Skeletal muscle tissue (tissue), 4 donors: Measurements from ENCODE around the gene CREG1. TPM values are rescaled to one million over a fixed set of nuclear protein-coding genes. Genes with fewer than 3 reads are reported as not detected.
"Not testable (repeated sequence)": the region's sequence is repeated elsewhere in the genome, so short reads cannot be mapped to it uniquely, and the experiment has no call there.

ENCODE experiments used
- H3K27ac ChIP-seq: one replicate; pipeline ENCODE4 v1.7.0; 2013; ENCODE audit warnings: mild to moderate bottlenecking, low read depth, low read length, inconsistent platforms
- H3K27me3 ChIP-seq, 3 donors: one replicate each; pipeline ENCODE4 v1.7.0; 2013; ENCODE audit warnings: low read length in 3 of 3; ENCODE audit not compliant: control insufficient read depth in 3 of 3, insufficient read depth in 3 of 3
- H3K36me3 ChIP-seq, 3 donors: one replicate each; pipeline ENCODE4 v1.7.0; 2013; ENCODE audit warnings: low read length in 3 of 3; ENCODE audit not compliant: control insufficient read depth in 3 of 3, insufficient read depth in 3 of 3
- H3K4me1 ChIP-seq, 3 donors: one replicate each; pipeline ENCODE4 v1.7.0; 2013; ENCODE audit warnings: low read length in 3 of 3, mild to moderate bottlenecking in 3 of 3; ENCODE audit not compliant: control insufficient read depth in 3 of 3, insufficient read depth in 3 of 3
- H3K4me3 ChIP-seq, 3 donors: one replicate each; pipeline ENCODE4 v1.7.0; 2013; ENCODE audit warnings: low read length in 3 of 3
- H3K9ac ChIP-seq, 3 donors: one replicate each; pipeline ENCODE4 v1.7.0; 2013; ENCODE audit warnings: low read length in 3 of 3, mild to moderate bottlenecking in 3 of 3, moderate library complexity in 2 of 3, low read depth in 1 of 3
- H3K9me3 ChIP-seq, 3 donors: one replicate each; pipeline ENCODE4 v1.7.0; 2013; ENCODE audit warnings: low read length in 3 of 3; ENCODE audit not compliant: control insufficient read depth in 3 of 3
- total RNA-seq: library from RNA; depleted of rRNA; stranded (reverse); fragments of >200 nt; gene quantifications from one replicate; pipeline ENCODE4 v1.2.3, GENCODE V29; 2014
- donor health status: Osteomylitis.

The CREG1 gene
- total RNA-seq, 1 donor from 2014 or later: 25.6 TPM

DNA sequence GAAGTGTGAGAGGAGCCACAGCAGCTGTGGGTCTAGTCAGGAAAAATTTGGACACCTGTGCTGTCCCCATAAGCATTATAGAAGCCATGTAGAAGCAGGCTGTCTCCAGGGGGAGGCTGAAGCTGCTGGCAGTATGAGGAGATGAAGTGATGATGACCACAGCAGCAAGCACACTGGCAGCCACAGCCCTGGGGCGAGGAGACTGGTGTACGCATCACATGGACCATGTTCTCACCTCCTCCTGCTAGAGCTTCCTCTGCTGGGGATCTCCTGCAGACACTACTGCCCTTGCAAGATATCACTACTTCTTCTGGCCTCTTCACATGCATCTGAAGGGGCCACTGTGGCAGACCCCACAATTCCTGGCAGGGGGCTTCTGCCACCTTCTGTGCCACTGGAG is 33.8 kb upstream of the CREG1 start:
- Histone ChIP-seq H3K36me3 (no peaks in the 10 kb centered on the region), H3K27ac (no peak overlapping the region), H3K4me1 (no peaks in the 10 kb centered on the region)

DNA sequence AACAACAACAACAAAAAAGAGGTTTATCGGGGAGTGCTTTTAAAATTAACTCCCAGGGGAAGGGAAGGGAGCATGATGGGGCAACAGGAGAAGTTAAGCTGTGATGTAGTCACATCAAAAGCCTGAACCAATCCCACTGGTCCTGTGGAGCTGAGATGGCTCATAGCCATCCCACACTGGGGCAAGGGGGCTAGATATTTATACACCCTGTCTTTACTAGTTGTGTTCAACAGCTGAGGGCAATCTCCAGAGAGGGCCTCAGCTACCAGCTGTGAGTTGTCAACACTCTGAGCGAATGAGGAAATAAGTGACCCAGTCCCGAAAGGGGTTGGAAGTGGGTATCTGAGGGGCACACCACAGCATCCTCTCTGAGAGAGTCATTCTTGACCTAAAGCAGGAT is 31.0 kb upstream of the CREG1 start:
- Histone ChIP-seq H3K27ac (no peak overlapping the region), H3K4me3 (no peak overlapping the region), H3K27me3 (no peaks in the 10 kb centered on the region), H3K9ac (no peak overlapping the region), H3K9me3 (no peaks in the 10 kb centered on the region), H3K4me1 (no peaks in the 10 kb centered on the region), H3K36me3 (no peaks in the 10 kb centered on the region)

More for the DNA sequence above, 33.8 kb upstream of the CREG1 start:
- H3K27me3 ChIP-seq: no peaks in the 10 kb centered on the region
- H3K9ac ChIP-seq: no peak overlapping the region
- H3K4me3 ChIP-seq: no peak overlapping the region
- no peaks in the 10 kb centered on the region for H3K9me3 ChIP-seq

DNA sequence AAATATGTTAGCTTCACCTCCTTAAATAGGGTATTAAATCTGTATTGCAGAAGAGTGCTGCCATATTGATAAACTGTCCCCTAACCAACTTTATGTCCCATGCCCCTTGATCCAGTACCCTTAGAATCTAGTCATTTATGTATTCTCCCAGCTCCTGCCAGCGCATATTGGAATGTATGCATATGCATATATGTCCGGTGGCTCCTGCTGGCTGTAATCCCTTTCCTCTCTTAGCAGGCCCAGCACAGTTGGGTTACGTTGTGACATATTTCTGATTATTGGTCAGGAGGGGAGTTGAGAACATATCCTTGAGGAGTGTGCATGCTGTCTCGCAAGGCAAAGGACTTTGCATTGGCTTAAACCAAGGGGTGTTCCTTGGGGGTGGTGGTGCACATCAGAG is 29.2 kb upstream of the CREG1 start:
- Histone ChIP-seq H3K9me3 (no peaks in the 10 kb centered on the region), H3K9ac (no peak overlapping the region), H3K27me3 (no peaks in the 10 kb centered on the region), H3K4me1 (no peaks in the 10 kb centered on the region), H3K4me3 (no peak overlapping the region), H3K27ac (no peak overlapping the region), H3K36me3 (no peaks in the 10 kb centered on the region)

DNA sequence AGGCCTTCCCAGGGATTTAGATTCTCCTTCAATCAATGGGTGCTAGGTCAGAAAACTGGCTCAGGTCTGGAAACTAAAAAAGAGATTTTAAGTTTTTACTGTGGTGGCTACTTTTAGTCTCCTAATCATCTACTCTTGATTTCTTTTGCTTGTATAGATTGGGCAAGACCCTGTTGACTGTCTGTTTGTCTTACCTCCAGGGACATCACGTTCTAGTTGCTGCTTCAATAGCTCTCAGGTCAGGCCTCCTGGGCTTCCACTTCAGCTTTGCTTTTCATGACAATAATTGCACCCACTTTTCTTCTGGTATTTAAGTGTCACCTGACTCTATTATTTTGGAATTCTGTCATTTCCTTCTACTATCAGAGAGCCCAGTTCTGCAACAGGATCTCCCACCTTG is 28.5 kb upstream of the CREG1 start:
- Histone ChIP-seq H3K27me3 (no peaks in the 10 kb centered on the region), H3K36me3 (no peaks in the 10 kb centered on the region), H3K9me3 (no peaks in the 10 kb centered on the region), H3K9ac (no peak overlapping the region), H3K4me3 (no peak overlapping the region), H3K27ac (no peak overlapping the region), H3K4me1 (no peaks in the 10 kb centered on the region)

DNA sequence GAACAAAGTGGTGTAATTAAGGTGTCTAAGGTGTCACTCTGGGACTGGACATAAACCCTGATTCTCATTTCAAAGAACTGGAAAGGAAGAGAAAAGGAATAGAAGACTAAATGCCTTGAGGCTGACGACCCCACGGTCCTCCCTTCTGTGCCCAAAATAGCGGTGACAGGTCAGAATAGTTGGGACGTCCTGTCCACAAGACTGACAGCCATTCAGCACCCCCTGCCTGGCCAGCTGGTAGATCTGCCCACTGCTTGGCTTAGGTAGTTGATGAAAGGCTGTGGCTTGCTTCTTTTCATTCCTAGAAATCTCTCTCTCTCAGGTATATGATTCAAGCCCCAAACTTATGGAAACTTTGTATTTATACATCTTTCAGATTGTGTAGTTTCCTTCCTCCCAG is 26.4 kb upstream of the CREG1 start:
- Histone ChIP-seq H3K36me3 (no peaks in the 10 kb centered on the region), H3K27me3 (peaks cover 0 to 3% (median 0%) of the 10 kb centered on the region in 3 donors), H3K9me3 (no peaks in the 10 kb centered on the region), H3K4me1 (no peaks in the 10 kb centered on the region), H3K27ac (no peak overlapping the region), H3K4me3 (no peak overlapping the region), H3K9ac (no peak overlapping the region)

DNA sequence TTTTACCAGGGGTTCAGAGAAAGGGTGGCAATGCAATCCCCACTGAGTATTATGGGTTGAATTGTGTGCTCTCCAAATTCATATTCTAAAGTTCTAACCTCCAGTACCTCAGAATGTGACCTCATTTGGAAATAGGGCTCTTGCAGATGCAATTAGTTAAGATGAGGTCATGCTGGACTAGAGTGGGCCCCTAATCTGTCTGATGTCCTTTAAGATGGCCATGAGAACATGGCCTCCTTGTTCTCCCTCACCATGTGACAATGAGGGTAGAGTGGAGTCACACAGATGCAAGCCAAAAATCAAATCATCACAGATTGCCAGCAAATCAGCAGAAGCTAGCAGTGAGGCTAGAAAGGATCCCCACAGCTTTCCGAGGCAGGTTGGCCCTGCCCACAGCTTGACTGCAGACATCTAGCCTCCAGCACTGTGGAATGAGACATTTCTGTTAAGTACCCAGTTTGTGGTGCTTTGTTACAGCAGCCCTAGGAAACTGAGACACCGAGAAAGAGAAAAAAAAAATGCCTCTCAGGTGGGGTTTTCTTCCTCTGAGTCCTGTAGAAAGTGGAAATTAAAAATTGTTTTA is 25.5 kb upstream of the CREG1 start:
- Histone ChIP-seq H3K36me3 (no peaks in the 10 kb centered on the region), H3K9ac (no peak overlapping the region), H3K27me3 (peaks cover 0 to 3% (median 0%) of the 10 kb centered on the region in 3 donors), H3K4me3 (no peak overlapping the region), H3K4me1 (no peaks in the 10 kb centered on the region), H3K27ac (no peak overlapping the region), H3K9me3 (no peaks in the 10 kb centered on the region)

DNA sequence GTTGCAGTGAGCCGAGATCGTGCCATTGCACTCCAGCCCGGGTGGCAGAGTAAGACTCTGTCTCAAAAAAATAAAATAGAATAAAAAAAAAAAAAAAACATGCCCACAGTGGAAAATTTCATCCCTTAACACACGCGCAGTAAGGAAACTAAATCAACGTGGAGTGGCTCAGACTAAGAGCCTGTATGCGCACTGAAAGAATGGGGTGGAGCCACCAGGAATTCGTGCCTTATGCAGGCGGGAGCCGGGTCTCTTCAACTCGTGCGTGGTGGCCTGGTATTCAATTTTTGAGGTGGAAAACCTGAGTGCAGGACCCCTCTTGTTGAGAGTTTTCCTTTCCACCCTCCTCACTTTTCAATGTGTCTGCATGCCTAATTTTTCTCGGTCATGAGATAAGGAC is 22.1 kb upstream of the CREG1 start:
- Histone ChIP-seq H3K4me1 (no peaks in the 10 kb centered on the region), H3K4me3 (no peak overlapping the region), H3K9me3 (peaks cover 0 to 3% (median 3%) of the 10 kb centered on the region in 3 donors), H3K27ac (no peak overlapping the region), H3K27me3 (peaks cover 0 to 4% (median 3%) of the 10 kb centered on the region in 3 donors), H3K36me3 (no peaks in the 10 kb centered on the region), H3K9ac (no peak overlapping the region)

DNA sequence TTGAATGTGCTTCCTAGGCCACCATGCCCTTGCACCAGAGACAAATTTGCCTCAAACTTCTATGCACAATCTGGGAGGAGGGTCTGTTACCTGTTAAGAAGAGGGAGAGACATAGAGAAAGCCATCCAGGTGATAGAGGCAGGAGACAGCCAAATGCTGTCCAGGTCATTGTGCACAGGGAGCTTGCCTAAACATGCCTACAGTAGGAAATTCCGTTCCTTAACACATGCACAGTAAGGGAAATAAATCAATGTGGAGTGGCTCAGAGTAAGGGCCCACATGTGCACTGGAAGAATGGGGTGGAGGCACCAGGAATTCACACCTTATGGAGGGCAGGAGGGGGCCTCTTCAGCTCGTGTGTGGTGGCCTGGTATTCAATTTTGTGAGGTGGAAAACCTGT is 19.5 kb upstream of the CREG1 start:
- Histone ChIP-seq H3K4me1 (no peaks in the 10 kb centered on the region), H3K27me3 (peaks cover 0 to 4% (median 3%) of the 10 kb centered on the region in 3 donors), H3K27ac (no peak overlapping the region), H3K4me3 (no peak overlapping the region), H3K9me3 (peaks cover 0 to 3% (median 3%) of the 10 kb centered on the region in 3 donors), H3K9ac (no peak overlapping the region), H3K36me3 (no peaks in the 10 kb centered on the region)

DNA sequence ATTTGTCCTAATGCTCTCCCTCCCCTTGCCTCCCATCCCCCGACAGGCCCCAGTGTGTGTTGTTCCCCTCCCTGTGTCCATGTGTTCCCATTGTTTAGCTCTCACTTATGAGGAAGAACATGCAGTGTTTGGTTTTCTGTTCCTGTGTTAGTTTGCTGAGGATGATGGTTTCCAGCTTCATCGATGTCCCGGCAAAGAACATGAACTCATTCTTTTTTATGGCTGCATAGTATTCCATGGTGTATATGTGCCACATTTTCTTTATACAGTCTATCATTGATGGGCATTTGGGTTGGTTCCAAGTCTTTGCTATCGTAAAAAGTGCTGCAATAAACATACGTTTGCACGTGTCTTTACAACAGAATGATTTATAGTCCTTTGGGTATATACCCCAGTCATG is 17.1 kb upstream of the CREG1 start:
- not testable (repeated sequence) for H3K9ac ChIP-seq, H3K4me1 ChIP-seq, H3K9me3 ChIP-seq, H3K4me3 ChIP-seq, H3K36me3 ChIP-seq, H3K27ac ChIP-seq, H3K27me3 ChIP-seq

DNA sequence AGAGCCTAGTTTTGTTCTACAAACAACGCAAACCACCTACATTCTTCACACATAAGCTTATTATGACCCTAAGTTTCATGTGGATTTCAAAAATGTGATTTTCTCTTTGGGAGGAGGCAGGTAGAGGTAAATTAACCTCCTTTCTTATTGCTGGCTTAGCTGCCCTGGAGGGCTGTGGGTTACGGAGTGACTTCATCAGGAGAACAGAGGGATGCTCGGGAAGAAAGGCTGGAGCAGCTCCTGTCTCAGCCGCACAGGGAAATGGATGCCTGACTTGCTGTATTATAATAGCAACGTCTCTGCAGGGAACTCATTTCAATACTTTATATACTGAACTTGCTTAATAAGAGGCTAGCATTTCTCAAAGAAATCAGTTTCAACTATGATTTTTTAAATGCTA is 14.1 kb upstream of the CREG1 start:
- no peak overlapping the region for H3K9ac ChIP-seq
- no peaks in the 10 kb centered on the region for H3K27me3 ChIP-seq
- peaks cover 0 to 3% (median 0%) of the 10 kb centered on the region in 3 donors for H3K4me1 ChIP-seq
- no peak overlapping the region for H3K27ac ChIP-seq
- H3K36me3 ChIP-seq: no peaks in the 10 kb centered on the region
- H3K4me3 ChIP-seq: no peak overlapping the region
- peaks cover 0 to 1% (median 0%) of the 10 kb centered on the region in 3 donors for H3K9me3 ChIP-seq
